Endothelial cell of umbilical vein (primary cell): Measurements from ENCODE around the gene MEN1. TPM values are rescaled to one million over a fixed set of nuclear protein-coding genes. Genes with fewer than 3 reads are reported as not detected.

Experiments
- BruUV-seq: library from RNA; stranded (reverse); fragments of 400-500 nt; replicated peaks from 2 replicates; lab custom pipeline; 2021; lab: Mats Ljungman, UMichigan
- CTCF ChIA-PET: fragments of 300-600, 350-600 bp; sonication (Branson Sonifier 250); formaldehyde crosslinking; loops from one replicate; lab custom pipeline; 2021; ENCODE audit warnings: antibody characterized with exemption, inconsistent platforms; lab: Charles Lee
- POLR2A ChIA-PET: fragments of 300-600, 350-600 bp; sonication (Branson Sonifier 250); formaldehyde crosslinking; loops from one replicate; lab custom pipeline; 2021; ENCODE audit warnings: antibody characterized with exemption, inconsistent platforms; lab: Charles Lee
- DNase-seq: peaks from one replicate; pipeline ENCODE4 v3.0.0-alpha.2; 2011; ENCODE audit warnings: low read depth, low spot score
- FAIRE-seq: peaks from 2 replicates; lab custom pipeline; 2011; peaks lifted over from hg19 to GRCh38; lab: Jason Lieb, UNC
- H2AFZ ChIP-seq: 2 replicates; pipeline ENCODE4 v1.6.0; 2012; ENCODE audit warnings: low read depth, low read length, control low read depth, inconsistent platforms
- H3K27ac ChIP-seq: 2 replicates; pipeline ENCODE4 v1.5.1; 2011; ENCODE audit warnings: low read depth, mild to moderate bottlenecking, control low read depth, low read length, moderate library complexity; ENCODE audit not compliant: insufficient read depth
- H3K27me3 ChIP-seq, 2 experiments: 2 replicates each; pipeline versions ENCODE4 v1.6.0 to v1.6.1; 2011; ENCODE audit warnings: low read length in 2 of 2, mixed read lengths in 1 of 2; ENCODE audit not compliant: control insufficient read depth in 2 of 2, insufficient read depth in 2 of 2
- H3K36me3 ChIP-seq, 2 experiments: 2 replicates in 1 of 2; 3 replicates in 1 of 2; pipeline ENCODE4 v1.5.1; 2011; ENCODE audit warnings: low read length in 2 of 2, mild to moderate bottlenecking in 1 of 2, moderate library complexity in 1 of 2; ENCODE audit not compliant: control insufficient read depth in 2 of 2, insufficient read depth in 2 of 2; ENCODE audit errors: extremely low read depth in 1 of 2
- H3K4me1 ChIP-seq: 3 replicates; pipeline ENCODE4 v1.5.1; 2011; ENCODE audit warnings: mild to moderate bottlenecking, low read length; ENCODE audit not compliant: control insufficient read depth, insufficient read depth; ENCODE audit errors: extremely low read depth
- H3K4me2 ChIP-seq: 2 replicates; pipeline ENCODE4 v1.6.1; 2011; ENCODE audit warnings: low read length, control low read depth, mixed read lengths; ENCODE audit not compliant: insufficient read depth
- H3K4me3 ChIP-seq, 3 experiments: fragments of 200-600 bp in 1 of 3; sonication (generic), shearing (Covaris generic) in 1 of 3; replicated peaks in 1 of 3; 2 replicates each; pipeline ENCODE4 v1.5.1; 2011 to 2016; ENCODE audit warnings: control low read depth in 3 of 3, low read length in 3 of 3, mild to moderate bottlenecking in 2 of 3, inconsistent platforms in 1 of 3, low read depth in 1 of 3, moderate library complexity in 1 of 3; ENCODE audit not compliant: insufficient read depth in 1 of 3
- H3K79me2 ChIP-seq: 2 replicates; pipeline ENCODE4 v1.6.0; 2012; ENCODE audit warnings: low read length, inconsistent platforms; ENCODE audit not compliant: control insufficient read depth, insufficient read depth
- H3K9ac ChIP-seq: replicated peaks from 2 replicates; pipeline ENCODE3; 2011; ENCODE audit warnings: low read length, control low read depth; ENCODE audit not compliant: insufficient read depth; ENCODE audit errors: extremely low read depth
- H3K9me1 ChIP-seq: replicated peaks from 3 replicates; pipeline ENCODE4 v1.6.0; 2011; ENCODE audit warnings: mild to moderate bottlenecking, low read length; ENCODE audit not compliant: control insufficient read depth, insufficient read depth; ENCODE audit errors: extremely low read depth
- H3K9me3 ChIP-seq: replicated peaks from 2 replicates; pipeline ENCODE4 v1.5.1; 2012; ENCODE audit warnings: low read length, inconsistent platforms; ENCODE audit not compliant: control insufficient read depth, insufficient read depth
- H4K20me1 ChIP-seq: replicated peaks from 2 replicates; pipeline ENCODE3; 2011; ENCODE audit warnings: mild to moderate bottlenecking, low read length; ENCODE audit not compliant: control insufficient read depth, insufficient read depth; ENCODE audit errors: extremely low read depth
- EZH2 ChIP-seq: IDR thresholded peaks from 2 replicates; pipeline ENCODE4 v1.6.1; 2012; ENCODE audit warnings: borderline replicate concordance, low read depth, mild to moderate bottlenecking, moderate library complexity, low read length, inconsistent platforms; ENCODE audit not compliant: severe bottlenecking
- FOS ChIP-seq: IDR thresholded peaks from 2 replicates; pipeline ENCODE4 v1.6.1; 2011; ENCODE audit warnings: mild to moderate bottlenecking, low read length, moderate library complexity, borderline replicate concordance; ENCODE audit not compliant: insufficient read depth
- GATA2 ChIP-seq: IDR thresholded peaks from 2 replicates; pipeline ENCODE4 v1.7.0; 2011; ENCODE audit warnings: low read depth, mild to moderate bottlenecking, moderate library complexity, mixed read lengths, low read length; ENCODE audit not compliant: insufficient read length, insufficient read depth
- JUN ChIP-seq: IDR thresholded peaks from 2 replicates; pipeline ENCODE4 v1.6.1; 2011; ENCODE audit warnings: borderline replicate concordance, low read depth; ENCODE audit not compliant: insufficient read length, insufficient read depth
- MAX ChIP-seq: IDR thresholded peaks from 2 replicates; pipeline ENCODE4 v1.6.1; 2011; ENCODE audit not compliant: insufficient read depth, insufficient read length
- MYC ChIP-seq: IDR thresholded peaks from one replicate; pipeline ENCODE4 v1.6.1; 2011; ENCODE audit warnings: mild to moderate bottlenecking, low read depth, low read length
- POLR2A ChIP-seq: IDR thresholded peaks from 2 replicates; pipeline ENCODE4 v1.6.1; 2012; ENCODE audit warnings: low read depth, mild to moderate bottlenecking, control low read depth, low read length
- POLR2AphosphoS5 ChIP-seq: IDR thresholded peaks from 2 replicates; pipeline ENCODE4 v1.6.1; 2012; ENCODE audit warnings: low read depth, mild to moderate bottlenecking, control low read depth, low read length, moderate library complexity; ENCODE audit not compliant: insufficient read depth
- dilution Hi-C: fragments of 300-500 bp; cut with MboI; formaldehyde crosslinking; loops from one replicate; pipeline ENCODE4 v1.15.0; 2019; ENCODE audit warnings: low sequenced_read_pairs; ENCODE audit not compliant: extremely low pct_ligation_motif_present
- intact Hi-C: fragments of 100-400 bp; cut with micrococcal nuclease; formaldehyde crosslinking; loops from one replicate; pipeline ENCODE4 v1.10.0; 2022
- polyA plus RNA-seq, 4 experiments: library from polyadenylated mRNA; depleted of rRNA in 3 of 4; stranded (reverse) in 3 of 4; unstranded in 1 of 4; fragments of >200 nt; gene quantifications; 2 replicates each; pipeline versions ENCODE4 v1.2.1 to v1.2.3, GENCODE V29; 2011 to 2012; ENCODE audit warnings: missing spikeins in 1 of 4
- total RNA-seq: library from RNA; stranded (reverse); gene quantifications from 2 replicates; pipeline ENCODE4 v1.2.3, GENCODE V29; 2021
- TF ChIP-seq, protein P1 (sequence below), 2 donors: IDR thresholded peaks; 1 replicate in 1 of 2; 2 replicates in 1 of 2; pipeline ENCODE4 v1.5.1; 2011; ENCODE audit warnings: low read length in 2 of 2, mild to moderate bottlenecking in 2 of 2, moderate library complexity in 2 of 2, control low read depth in 1 of 2, inconsistent platforms in 1 of 2, low read depth in 1 of 2; ENCODE audit not compliant: insufficient read depth in 1 of 2; ENCODE audit errors: extremely low read depth in 1 of 2

Gene MEN1
- total and polyA plus RNA-seq, 2 donors (not counting 3 experiments of a cell fraction or from before 2014, with no cell fraction given) = 41.1 to 43.1 TPM

- H3K36me3 ChIP-seq = peaks cover 0 to 21% of the 10 kb centered on the region in 2 experiments
- BruUV-seq = TSS peak; percentile 27
Measured at GRCh38 chr11:64856382-64857227, 46.3 kb upstream of the MEN1 start.

More at GRCh38 chr11:64856382-64857227, 46.3 kb upstream of the MEN1 start:
- Histone ChIP-seq H3K79me2 (peaks cover 34% of the 10 kb centered on the region), H3K9ac (peak overlapping the region; percentile 69), H2AFZ (no peak overlapping the region), H3K27ac (peak overlapping the region; percentile 74), H3K27me3 (no peaks in the 10 kb centered on the region), H3K9me3 (no peaks in the 10 kb centered on the region), H4K20me1 (no peaks in the 10 kb centered on the region), H3K9me1 (no peaks in the 10 kb centered on the region), H3K4me2 (no peak overlapping the region), H3K4me1 (peaks cover 37% of the 10 kb centered on the region), H3K4me3 (no peak overlapping the region)
- dilution Hi-C loops = no loop called here
- FAIRE-seq = peak; percentile 89
- TF ChIP-seq MYC = peak; percentile 76
- TF ChIP-seq FOS = peak; percentile 95
- TF ChIP-seq, protein P1, sequence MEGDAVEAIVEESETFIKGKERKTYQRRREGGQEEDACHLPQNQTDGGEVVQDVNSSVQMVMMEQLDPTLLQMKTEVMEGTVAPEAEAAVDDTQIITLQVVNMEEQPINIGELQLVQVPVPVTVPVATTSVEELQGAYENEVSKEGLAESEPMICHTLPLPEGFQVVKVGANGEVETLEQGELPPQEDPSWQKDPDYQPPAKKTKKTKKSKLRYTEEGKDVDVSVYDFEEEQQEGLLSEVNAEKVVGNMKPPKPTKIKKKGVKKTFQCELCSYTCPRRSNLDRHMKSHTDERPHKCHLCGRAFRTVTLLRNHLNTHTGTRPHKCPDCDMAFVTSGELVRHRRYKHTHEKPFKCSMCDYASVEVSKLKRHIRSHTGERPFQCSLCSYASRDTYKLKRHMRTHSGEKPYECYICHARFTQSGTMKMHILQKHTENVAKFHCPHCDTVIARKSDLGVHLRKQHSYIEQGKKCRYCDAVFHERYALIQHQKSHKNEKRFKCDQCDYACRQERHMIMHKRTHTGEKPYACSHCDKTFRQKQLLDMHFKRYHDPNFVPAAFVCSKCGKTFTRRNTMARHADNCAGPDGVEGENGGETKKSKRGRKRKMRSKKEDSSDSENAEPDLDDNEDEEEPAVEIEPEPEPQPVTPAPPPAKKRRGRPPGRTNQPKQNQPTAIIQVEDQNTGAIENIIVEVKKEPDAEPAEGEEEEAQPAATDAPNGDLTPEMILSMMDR (IDR thresholded peaks at IDR 0.05; ENCODE audit: extremely low read depth in 1 of 2, insufficient read depth in 1 of 2, low read depth in 1 of 2, low read length in 2 of 2) = peak in 1 of 2 donors; percentile 16
- TF ChIP-seq GATA2 = no peak
- peak; percentile 57 for TF ChIP-seq POLR2AphosphoS5
- TF ChIP-seq JUN = peak; percentile 48
- no peak for TF ChIP-seq POLR2A
- TF ChIP-seq EZH2 = no peak
- peak; percentile 35 for TF ChIP-seq MAX
- intact Hi-C loops = no loop called here
- ChIA-PET CTCF (interaction anchor here (0.6 to 9.1 kb wide), 10 partner anchors 9 to 77 kb away, joined by 3 to 101 read pairs (median 6); partner anchors contain the start of gene EHD1), POLR2A (interaction anchor here (1.0 to 2.0 kb wide), 3 partner anchors 13 to 22 kb away, joined by 3 to 8 read pairs (median 4); partner anchors contain the start of gene EHD1)
- DNase-seq = peak; percentile 86
